Mesendoderm (in vitro differentiated cells): ENCODE data around the gene FEM1C.

ENCODE experiments used
- DNase-seq: peaks from one replicate; pipeline ENCODE4 v3.0.0; 2013
- H2AK5ac ChIP-seq: 2 replicates; pipeline ENCODE4 v1.6.1; 2013; ENCODE audit warnings: low read length, inconsistent platforms
- H2BK120ac ChIP-seq: 2 replicates; pipeline ENCODE4 v1.6.1; 2013; ENCODE audit warnings: low read depth, mild to moderate bottlenecking, low read length, moderate library complexity, mixed read lengths
- H2BK15ac ChIP-seq: replicated peaks from 2 replicates; pipeline ENCODE4 v1.6.1; 2013; ENCODE audit warnings: low read depth, mild to moderate bottlenecking, moderate library complexity
- H2BK5ac ChIP-seq: 2 replicates; pipeline ENCODE4 v1.6.1; 2013; ENCODE audit warnings: low read length, inconsistent platforms
- H3K18ac ChIP-seq: 2 replicates; pipeline ENCODE4 v1.6.1; 2013; ENCODE audit warnings: mild to moderate bottlenecking, low read length, mixed read lengths
- H3K23ac ChIP-seq: one replicate; pipeline ENCODE4 v1.6.1; 2013; ENCODE audit warnings: low read length
- H3K27ac ChIP-seq: 2 replicates; pipeline ENCODE4 v1.5.1; 2013; ENCODE audit warnings: low read depth, mild to moderate bottlenecking, inconsistent platforms, low read length, moderate library complexity
- H3K27me3 ChIP-seq: 2 replicates; pipeline ENCODE4 v1.6.1; 2013; ENCODE audit warnings: low read length, control low read depth, mild to moderate bottlenecking, inconsistent platforms; ENCODE audit not compliant: insufficient read depth, poor library complexity
- H3K36me3 ChIP-seq: 2 replicates; pipeline ENCODE4 v1.6.1; 2013; ENCODE audit warnings: low read length, inconsistent platforms; ENCODE audit not compliant: control insufficient read depth, insufficient read depth
- H3K4ac ChIP-seq: one replicate; pipeline ENCODE4 v1.6.1; 2013; ENCODE audit warnings: low read depth, mild to moderate bottlenecking, low read length, moderate library complexity
- H3K4me1 ChIP-seq: 2 replicates; pipeline ENCODE4 v1.6.1; 2013; ENCODE audit warnings: low read depth, low read length, inconsistent platforms; ENCODE audit not compliant: control insufficient read depth
- H3K4me2 ChIP-seq: 2 replicates; pipeline ENCODE4 v1.6.1; 2013; ENCODE audit warnings: low read length
- H3K4me3 ChIP-seq: 2 replicates; pipeline ENCODE4 v1.5.1; 2013; ENCODE audit warnings: mild to moderate bottlenecking, low read length
- H3K56ac ChIP-seq: one replicate; pipeline ENCODE4 v1.6.1; 2013; ENCODE audit warnings: low read length
- H3K79me1 ChIP-seq: 2 replicates; pipeline ENCODE4 v1.6.1; 2013; ENCODE audit warnings: low read length, inconsistent platforms
- H3K79me2 ChIP-seq: 2 replicates; pipeline ENCODE4 v1.6.1; 2013; ENCODE audit warnings: mild to moderate bottlenecking, low read length; ENCODE audit not compliant: control insufficient read depth, insufficient read depth
- H3K9ac ChIP-seq: 2 replicates; pipeline ENCODE4 v1.6.1; 2013; ENCODE audit warnings: low read length, inconsistent platforms
- H4K5ac ChIP-seq: one replicate; pipeline ENCODE4 v1.6.1; 2013; ENCODE audit warnings: low read length
- H4K8ac ChIP-seq: one replicate; pipeline ENCODE4 v1.6.1; 2013; ENCODE audit warnings: low read depth, mild to moderate bottlenecking, control low read depth, low read length, moderate library complexity
- WGBS: extraction: QIAGEN DNeasy Blood & Tissue Kit; methylation state at CpG from one replicate; pipeline ENCODE4 v1.1.7; 2013; ENCODE audit warnings: low lambda C conversion rate, missing lambda C conversion rate; ENCODE audit not compliant: insufficient coverage; ENCODE audit errors: extremely low coverage; 5-methylcytosine and 5-hydroxymethylcytosine counted together

The FEM1C gene

GRCh38 chr5:115545351-115545882 is 842 bp upstream of the FEM1C start:
- Histone ChIP-seq H3K79me2 (peaks cover 25% of the 10 kb centered on the region), H3K4me3 (no peak overlapping the region), H3K79me1 (peaks cover 2% of the 10 kb centered on the region), H3K23ac (no peak overlapping the region), H4K5ac (no peak overlapping the region), H2AK5ac (no peak overlapping the region), H3K4ac (no peak overlapping the region), H2BK5ac (no peak overlapping the region), H3K27ac (no peak overlapping the region), H3K18ac (no peak overlapping the region), H3K56ac (peak overlapping the region; percentile 53), H2BK15ac (no peak overlapping the region), H3K9ac (no peak overlapping the region), H3K36me3 (no peaks in the 10 kb centered on the region), H3K27me3 (no peaks in the 10 kb centered on the region), H2BK120ac (no peak overlapping the region), H3K4me1 (no peaks in the 10 kb centered on the region), H4K8ac (no peak overlapping the region), H3K4me2 (no peak overlapping the region)
- WGBS, result no CpG with 5 or more reads among the region's 9 CpGs
- no peak for DNase-seq

DNA sequence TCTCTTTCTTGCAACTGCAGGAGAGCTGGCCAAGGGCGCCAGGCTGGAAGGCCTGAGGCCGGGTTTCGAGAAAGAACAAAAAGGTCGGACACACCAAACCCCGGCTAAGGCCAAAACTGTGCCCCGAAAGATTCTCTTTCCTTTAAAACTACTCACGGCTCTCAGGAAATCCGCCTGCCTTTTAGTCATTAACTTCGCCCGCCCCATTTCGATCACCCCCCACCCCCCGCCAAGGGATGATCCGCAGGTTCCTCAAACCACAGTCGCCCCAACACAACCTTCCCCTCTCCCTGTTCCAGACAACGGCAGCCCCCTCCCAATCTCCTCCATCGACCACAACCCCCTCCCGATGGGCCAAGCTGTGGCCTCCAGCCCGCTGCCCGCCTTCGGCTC is 536 bp downstream of the FEM1C start:
- H3K4ac ChIP-seq, result peak overlapping the region; percentile 96
- peak overlapping the region; percentile 86 for H3K56ac ChIP-seq
- no peak overlapping the region for H2BK15ac ChIP-seq
- WGBS, result no CpG with 5 or more reads among the region's 20 CpGs
- no peak for DNase-seq
- H4K5ac ChIP-seq, result no peak overlapping the region
- H3K4me2 ChIP-seq, result peak overlapping the region; percentile 78
- peaks cover 3% of the 10 kb centered on the region for H3K79me1 ChIP-seq
- no peaks in the 10 kb centered on the region for H3K36me3 ChIP-seq
- no peaks in the 10 kb centered on the region for H3K4me1 ChIP-seq
- H2BK5ac ChIP-seq, result no peak overlapping the region
- H2BK120ac ChIP-seq, result peak overlapping the region; percentile 73
- peak overlapping the region; percentile 84 for H3K4me3 ChIP-seq
- H3K9ac ChIP-seq, result peak overlapping the region; percentile 82
- no peak overlapping the region for H2AK5ac ChIP-seq
- no peaks in the 10 kb centered on the region for H3K27me3 ChIP-seq
- peaks cover 35% of the 10 kb centered on the region for H3K79me2 ChIP-seq
- peak overlapping the region; percentile 85 for H3K27ac ChIP-seq
- no peak overlapping the region for H4K8ac ChIP-seq
- peak overlapping the region; percentile 97 for H3K18ac ChIP-seq
- H3K23ac ChIP-seq, result peak overlapping the region; percentile 81

DNA sequence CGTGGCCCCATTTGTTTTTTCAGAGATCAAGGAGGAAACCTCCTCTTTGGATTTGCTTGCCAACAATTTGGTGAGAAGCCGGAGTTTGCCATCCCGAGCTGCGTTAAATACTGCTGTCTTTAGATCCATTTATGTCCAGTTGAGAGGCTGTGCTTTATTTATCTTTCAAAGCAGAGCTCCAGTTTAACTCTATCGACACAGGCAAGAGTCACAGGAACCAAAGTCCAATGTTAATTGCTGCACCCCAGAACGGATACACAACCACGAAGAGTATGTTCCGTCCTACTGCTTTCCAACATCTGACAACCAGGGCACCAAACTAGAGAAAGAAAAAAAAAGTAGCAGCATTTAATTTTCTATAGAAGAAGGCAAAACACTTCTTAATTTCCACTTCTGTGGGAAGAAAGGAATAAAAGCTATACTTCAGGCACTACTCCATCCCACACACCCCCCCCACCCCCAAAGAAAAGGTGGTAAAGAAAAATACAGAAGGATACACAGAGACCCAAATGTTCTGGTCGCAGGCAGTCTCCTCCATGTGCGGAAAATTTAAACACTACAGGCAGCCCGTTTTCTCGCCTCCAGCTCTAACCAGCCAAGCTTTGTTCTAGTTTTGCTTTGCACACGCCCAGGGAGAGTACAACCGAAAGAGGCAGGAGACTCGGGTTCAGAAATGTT is 1.1 kb downstream of the FEM1C start:
- no peaks in the 10 kb centered on the region for H3K36me3 ChIP-seq
- H3K79me2 ChIP-seq, result peaks cover 41% of the 10 kb centered on the region
- H4K8ac ChIP-seq, result no peak overlapping the region
- H3K27ac ChIP-seq, result peak overlapping the region; percentile 60
- H3K79me1 ChIP-seq, result peaks cover 5% of the 10 kb centered on the region
- H2BK15ac ChIP-seq, result no peak overlapping the region
- H3K4me1 ChIP-seq, result no peaks in the 10 kb centered on the region
- H3K4me2 ChIP-seq, result peak overlapping the region; percentile 78
- no peak overlapping the region for H2BK5ac ChIP-seq
- H3K4ac ChIP-seq, result peak overlapping the region; percentile 96
- WGBS, result no CpG with 5 or more reads among the region's 15 CpGs
- no peak overlapping the region for H2AK5ac ChIP-seq
- H4K5ac ChIP-seq, result no peak overlapping the region
- peak overlapping the region; percentile 86 for H3K56ac ChIP-seq
- peak overlapping the region; percentile 82 for H3K9ac ChIP-seq
- DNase-seq, result peak; percentile 64
- peak overlapping the region; percentile 73 for H2BK120ac ChIP-seq
- H3K18ac ChIP-seq, result peak overlapping the region; percentile 97
- H3K23ac ChIP-seq, result peak overlapping the region; percentile 48
- peak overlapping the region; percentile 84 for H3K4me3 ChIP-seq
- no peaks in the 10 kb centered on the region for H3K27me3 ChIP-seq

DNA sequence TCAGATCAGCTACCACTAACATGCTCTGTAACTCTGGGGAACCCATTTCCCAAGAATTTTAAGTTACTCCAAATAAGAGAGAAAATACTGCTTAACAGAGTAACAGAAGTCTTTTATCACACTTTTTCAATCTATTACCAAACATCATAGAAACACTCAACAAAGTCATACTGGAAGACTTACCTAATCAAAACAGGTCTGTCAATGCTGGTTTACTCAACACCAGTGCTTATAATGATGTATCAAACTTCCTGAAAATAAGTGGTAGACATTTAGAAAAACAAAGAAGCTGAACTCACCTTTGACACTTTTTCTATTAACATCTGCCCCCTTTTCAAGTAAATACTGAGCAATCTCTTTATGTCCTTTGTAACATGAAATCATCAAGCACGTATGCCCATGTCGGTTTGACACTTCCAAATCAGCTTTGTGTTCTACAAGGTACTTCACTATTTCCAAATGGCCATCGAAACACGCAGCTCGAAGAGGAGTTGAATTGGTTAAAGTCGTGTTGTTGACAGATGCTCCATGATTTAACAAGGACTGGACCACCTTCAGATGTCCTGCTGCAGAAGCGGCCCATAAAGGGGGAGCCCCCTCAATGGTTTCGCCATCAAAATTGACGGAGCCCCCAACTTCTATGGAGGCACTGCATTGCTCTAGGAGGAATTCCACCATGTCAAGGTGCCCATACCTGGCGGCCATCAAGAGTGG is 1.8 kb downstream of the FEM1C start:
- no peak overlapping the region for H4K8ac ChIP-seq
- H3K79me2 ChIP-seq, result peaks cover 45% of the 10 kb centered on the region
- H2BK120ac ChIP-seq, result no peak overlapping the region
- H3K79me1 ChIP-seq, result peaks cover 5% of the 10 kb centered on the region
- no peak overlapping the region for H2AK5ac ChIP-seq
- H3K27me3 ChIP-seq, result no peaks in the 10 kb centered on the region
- H3K4me3 ChIP-seq, result peak overlapping the region; percentile 84
- no peak overlapping the region for H2BK5ac ChIP-seq
- WGBS, result no CpG with 5 or more reads among the region's 10 CpGs
- peak overlapping the region; percentile 78 for H3K4me2 ChIP-seq
- no peak for DNase-seq
- no peak overlapping the region for H4K5ac ChIP-seq
- H3K27ac ChIP-seq, result no peak overlapping the region
- peak overlapping the region; percentile 82 for H3K9ac ChIP-seq
- H3K23ac ChIP-seq, result peak overlapping the region; percentile 48
- H3K18ac ChIP-seq, result no peak overlapping the region
- H3K36me3 ChIP-seq, result no peaks in the 10 kb centered on the region
- H3K4me1 ChIP-seq, result no peaks in the 10 kb centered on the region
- peak overlapping the region; percentile 86 for H3K56ac ChIP-seq
- H2BK15ac ChIP-seq, result no peak overlapping the region
- H3K4ac ChIP-seq, result no peak overlapping the region

DNA sequence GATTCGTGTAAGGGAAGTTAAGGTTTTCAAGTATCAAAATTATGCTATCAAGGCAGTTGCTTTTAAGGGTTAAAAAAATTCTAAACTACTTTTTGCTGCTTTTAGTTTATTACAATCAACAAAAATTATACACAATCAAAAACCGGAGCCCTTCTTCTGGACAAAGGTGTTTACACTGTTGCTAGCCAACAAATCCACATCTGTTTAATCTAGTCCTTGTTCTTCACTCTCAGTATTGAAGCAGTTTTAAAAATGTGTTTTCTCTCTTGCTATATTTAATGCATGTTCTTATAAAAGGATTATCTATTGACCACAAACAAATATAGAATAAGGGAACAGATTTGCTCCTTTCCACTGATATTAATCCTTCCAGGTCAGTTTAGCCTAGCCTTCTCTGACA is 2.5 kb downstream of the FEM1C start:
- H3K4me2 ChIP-seq, result no peak overlapping the region
- DNase-seq, result no peak
- H4K5ac ChIP-seq, result no peak overlapping the region
- no peak overlapping the region for H4K8ac ChIP-seq
- H2BK120ac ChIP-seq, result no peak overlapping the region
- H3K23ac ChIP-seq, result no peak overlapping the region
- no peaks in the 10 kb centered on the region for H3K36me3 ChIP-seq
- H3K56ac ChIP-seq, result no peak overlapping the region
- H3K9ac ChIP-seq, result no peak overlapping the region
- no peak overlapping the region for H2BK15ac ChIP-seq
- H3K4me3 ChIP-seq, result no peak overlapping the region
- peaks cover 49% of the 10 kb centered on the region for H3K79me2 ChIP-seq
- H3K18ac ChIP-seq, result no peak overlapping the region
- H3K79me1 ChIP-seq, result peaks cover 9% of the 10 kb centered on the region
- no peaks in the 10 kb centered on the region for H3K4me1 ChIP-seq
- no peak overlapping the region for H2AK5ac ChIP-seq
- H3K4ac ChIP-seq, result no peak overlapping the region
- H3K27me3 ChIP-seq, result no peaks in the 10 kb centered on the region
- WGBS, result 100% methylated on average over 1 of the region's 2 CpGs
- H3K27ac ChIP-seq, result no peak overlapping the region
- H2BK5ac ChIP-seq, result no peak overlapping the region
